NCI-H526 (cell line): ENCODE measurements around the gene DRC1.
"Not testable (repeated sequence)": the region's sequence is repeated elsewhere in the genome, so short reads cannot be mapped to it uniquely, and the experiment has no call there.

ENCODE experiments used
- DNase-seq, 2 experiments: peaks; one replicate each; lab custom pipeline; 2025; lab: John Stamatoyannopoulos, UW

DRC1 gene

GRCh38 chr2:26401739-26402541 lies at the start of gene DRC1:
DRC1 (plus strand) TSS chr2:26401920; CDS start chr2:26401990, 70 bp downstream.
- DNase-seq: peak; percentile 74 to 92

DNA sequence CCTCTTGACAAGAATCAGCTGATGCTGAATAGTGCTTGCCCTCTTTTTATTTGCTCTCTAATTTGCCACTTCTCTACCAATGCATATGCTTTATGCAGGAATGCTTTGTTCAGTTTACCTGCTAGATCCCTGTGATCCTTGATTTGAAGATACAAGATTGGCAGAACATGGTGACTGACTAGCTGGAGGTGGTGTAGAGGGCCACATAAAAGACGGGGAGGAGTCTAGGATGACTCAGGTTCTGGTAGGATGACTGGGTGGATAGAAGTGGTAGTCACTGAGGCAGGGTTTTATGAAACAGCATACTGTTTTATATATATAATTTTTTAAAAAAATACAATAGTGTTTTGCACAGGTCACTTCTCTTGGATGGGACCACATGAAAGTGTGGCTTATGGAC lies 48.8 kb upstream of the DRC1 start:
- no peak for DNase-seq

DNA sequence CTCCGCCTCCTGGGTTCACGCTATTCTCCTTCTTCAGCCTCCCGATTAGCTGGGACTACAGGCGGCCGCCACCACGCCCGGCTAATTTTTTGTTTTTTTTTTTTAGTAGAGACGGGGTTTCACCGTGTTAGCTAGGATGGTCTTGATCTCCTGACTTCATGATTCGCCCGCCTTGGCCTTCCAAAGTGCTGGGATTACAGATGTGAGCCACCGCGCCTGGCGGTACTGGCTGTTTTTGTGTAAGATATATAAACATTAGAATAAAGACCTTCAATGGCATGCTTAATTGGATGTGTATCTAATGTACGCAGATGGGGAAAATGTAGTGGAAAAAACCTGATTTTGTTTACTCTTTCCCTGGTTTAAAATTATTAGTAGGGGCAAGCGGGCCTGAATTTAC lies 47.3 kb upstream of the DRC1 start:
- DNase-seq: not testable (repeated sequence)

- no peak for DNase-seq
Measured at GRCh38 chr2:26355038-26355995, 46.4 kb upstream of the DRC1 start.

GRCh38 chr2:26356111-26356510 lies 45.6 kb upstream of the DRC1 start:
- DNase-seq: no peak

GRCh38 chr2:26356771-26357170 lies 44.9 kb upstream of the DRC1 start:
- DNase-seq: no peak

- DNase-seq: no peak
Measured at GRCh38 chr2:26359886-26360473, 41.7 kb upstream of the DRC1 start.

DNA sequence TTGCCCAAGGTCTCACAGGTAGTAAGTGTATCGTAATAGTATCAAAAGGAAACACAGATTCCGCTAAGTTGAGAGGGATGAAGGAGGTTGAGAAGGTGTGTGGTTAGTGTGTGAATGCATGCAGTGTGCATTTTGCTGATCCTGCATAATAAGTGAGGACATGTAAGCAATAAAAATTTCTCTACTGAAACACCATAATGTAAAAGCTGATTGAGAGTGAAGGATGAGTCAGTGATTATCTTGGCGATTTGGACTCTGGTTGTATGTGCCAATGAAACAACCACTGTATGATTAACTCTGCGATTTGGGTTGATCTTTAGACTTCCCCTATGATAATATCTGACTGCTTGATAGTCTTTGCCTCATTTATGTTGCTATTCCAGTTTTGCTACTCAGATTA lies 38.4 kb upstream of the DRC1 start:
- DNase-seq: no peak

DNA sequence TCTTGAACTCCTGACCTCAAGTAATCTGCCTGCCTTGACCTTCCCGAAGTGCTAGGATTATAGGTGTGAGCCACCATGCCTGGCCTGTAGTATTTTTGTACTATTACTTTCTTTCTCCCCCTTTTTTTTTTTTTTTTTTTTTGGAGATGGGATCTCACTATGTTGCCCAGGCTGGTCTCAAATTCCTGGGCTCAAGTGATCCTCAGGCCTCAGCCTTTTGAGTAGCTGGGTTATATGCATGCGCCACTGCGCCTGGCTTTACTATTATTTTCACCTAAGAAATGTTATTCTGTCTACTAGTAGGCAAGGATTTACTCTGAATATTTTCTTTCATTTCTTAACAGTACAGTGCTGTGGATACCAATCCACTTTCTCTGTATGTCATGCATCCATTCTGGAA lies 37.8 kb upstream of the DRC1 start:
- DNase-seq: no peak

DNA sequence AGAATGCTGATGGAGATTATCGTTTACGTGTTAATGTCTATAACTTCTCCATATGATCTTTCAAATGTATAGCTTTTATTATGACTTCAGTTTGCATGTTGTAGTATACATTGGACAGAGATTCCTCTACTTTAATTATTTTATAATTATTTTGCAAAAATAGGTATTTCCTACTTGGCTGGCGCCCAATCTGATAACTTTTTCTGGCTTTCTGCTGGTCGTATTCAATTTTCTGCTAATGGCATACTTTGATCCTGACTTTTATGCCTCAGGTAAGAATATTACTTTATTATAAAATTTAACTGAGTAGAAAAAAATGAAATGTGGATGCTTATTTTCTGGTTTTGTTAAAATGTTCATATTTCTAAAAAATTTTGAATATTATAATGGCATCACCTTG lies 37.1 kb upstream of the DRC1 start:
- DNase-seq: no peak

DNA sequence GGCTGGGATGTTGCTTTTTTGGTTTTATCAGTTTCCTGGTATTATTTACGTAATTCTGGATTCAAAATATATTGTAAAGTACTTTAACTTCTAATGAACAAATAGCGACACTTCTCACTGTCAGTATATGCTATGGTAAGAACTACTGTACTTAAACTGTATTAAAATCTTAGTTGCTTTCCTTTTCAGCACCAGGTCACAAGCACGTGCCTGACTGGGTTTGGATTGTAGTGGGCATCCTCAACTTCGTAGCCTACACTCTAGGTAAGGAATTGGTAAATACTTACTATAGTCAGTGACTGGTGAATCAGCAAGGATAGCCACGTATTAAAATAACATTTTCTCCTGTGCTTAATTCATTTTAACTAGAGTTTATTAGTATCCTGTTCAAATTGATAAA lies 34.8 kb upstream of the DRC1 start:
- no peak for DNase-seq

- DNase-seq: not testable (repeated sequence)
Measured at GRCh38 chr2:26369664-26370063, 32.1 kb upstream of the DRC1 start.

DNA sequence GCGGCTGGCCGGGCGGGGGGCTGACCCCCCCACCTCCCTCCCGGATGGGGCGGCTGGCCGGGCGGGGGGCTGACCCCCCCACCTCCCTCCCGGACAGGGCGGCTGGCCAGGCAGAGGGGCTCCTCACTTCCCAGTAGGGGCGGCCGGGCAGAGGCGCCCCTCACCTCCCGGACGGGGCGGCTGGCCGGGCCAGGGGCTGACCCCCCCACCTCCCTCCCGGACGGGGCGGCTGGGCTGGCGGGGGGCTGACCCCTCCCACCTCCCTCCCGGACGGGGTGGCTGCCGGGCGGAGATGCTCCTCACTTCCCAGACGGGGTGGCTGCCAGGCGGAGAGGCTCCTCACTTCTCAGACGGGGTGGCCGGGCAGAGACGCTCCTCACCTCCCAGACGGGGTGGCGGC lies 30.8 kb upstream of the DRC1 start:
- not testable (repeated sequence) for DNase-seq

DNA sequence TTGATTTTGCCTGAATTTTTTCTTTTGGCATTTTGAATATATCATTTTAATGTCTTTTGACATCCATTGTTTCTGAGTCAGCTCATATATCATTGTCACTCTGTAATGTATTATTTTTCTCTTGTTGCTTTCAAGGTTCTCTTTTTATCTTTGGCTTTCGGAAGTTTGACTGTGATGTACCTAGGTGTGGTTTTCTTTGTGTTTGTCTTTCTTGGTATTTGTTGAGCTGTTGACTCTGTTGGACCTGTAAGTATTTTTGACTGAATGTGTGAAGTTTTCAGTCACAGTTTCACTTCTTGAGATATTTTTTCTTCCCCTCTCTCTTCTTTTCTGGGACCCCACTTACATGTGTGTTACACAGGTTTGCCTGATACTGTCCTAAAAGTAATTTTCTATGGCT lies 24.9 kb upstream of the DRC1 start:
- no peak for DNase-seq

DNA sequence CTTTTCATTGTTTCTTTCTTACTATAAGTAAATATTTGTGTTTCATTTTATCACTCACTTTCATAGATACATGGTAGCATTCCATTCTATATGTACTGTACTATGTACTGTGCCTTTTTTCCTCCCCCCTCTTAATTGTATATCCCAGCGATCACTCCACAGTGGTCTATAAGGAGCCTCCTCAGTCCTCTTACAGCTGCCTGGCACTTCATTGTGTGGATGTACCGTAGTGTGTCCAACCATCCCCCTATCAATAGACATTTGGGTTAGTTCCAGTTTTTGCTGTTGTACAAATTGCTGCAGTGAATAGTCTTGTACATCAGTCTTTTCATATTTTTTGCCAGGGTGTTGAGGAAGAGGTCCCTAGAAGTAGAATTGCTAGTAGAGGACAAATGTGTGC lies 21.4 kb upstream of the DRC1 start:
- no peak for DNase-seq

- no peak for DNase-seq
Measured at GRCh38 chr2:26382564-26382963, 19.2 kb upstream of the DRC1 start.

GRCh38 chr2:26384183-26384582 lies 17.5 kb upstream of the DRC1 start:
- no peak for DNase-seq

DNA sequence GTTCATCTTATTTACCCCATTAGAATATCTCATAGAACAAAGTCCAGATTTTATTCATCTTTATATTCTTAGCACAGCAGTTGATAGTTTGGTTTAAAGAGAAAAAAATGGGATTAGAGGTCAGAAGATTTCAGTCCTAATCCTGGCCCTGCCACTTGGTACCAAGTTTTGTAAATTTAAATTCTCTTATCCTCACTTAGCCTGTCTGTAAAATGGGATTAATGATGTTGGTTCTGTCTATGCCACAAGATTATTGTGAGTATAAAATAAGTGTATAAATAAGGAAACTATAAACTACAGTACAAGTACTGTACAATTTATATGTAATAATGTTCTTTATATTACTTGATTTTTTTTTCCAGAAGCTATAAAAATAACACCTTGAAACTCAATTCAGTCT lies 17.1 kb upstream of the DRC1 start:
- DNase-seq: no peak

- DNase-seq: no peak
Measured at GRCh38 chr2:26387189-26387588, 14.5 kb upstream of the DRC1 start.

GRCh38 chr2:26394694-26395093 lies 7.0 kb upstream of the DRC1 start:
- no peak for DNase-seq

DNA sequence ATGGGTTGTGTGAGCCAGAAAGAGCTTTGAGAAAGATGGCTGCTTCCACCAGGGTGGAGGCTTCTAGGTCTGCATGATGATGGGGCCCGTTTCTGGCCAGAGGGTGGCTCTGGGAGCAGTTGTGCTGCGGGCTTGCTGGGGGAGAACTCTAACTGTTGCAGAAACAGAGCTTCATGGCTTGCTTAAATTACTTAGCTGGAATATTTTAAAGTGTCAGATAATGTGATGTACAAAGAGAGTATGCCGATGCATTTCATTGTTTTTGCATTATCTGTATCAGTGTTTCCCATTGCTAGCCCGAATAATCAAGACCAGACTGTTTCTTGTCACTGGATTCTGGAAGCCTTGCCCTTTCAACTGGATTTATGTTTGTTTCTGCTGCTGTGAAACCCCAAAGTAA lies 6.3 kb upstream of the DRC1 start:
- no peak for DNase-seq

DNA sequence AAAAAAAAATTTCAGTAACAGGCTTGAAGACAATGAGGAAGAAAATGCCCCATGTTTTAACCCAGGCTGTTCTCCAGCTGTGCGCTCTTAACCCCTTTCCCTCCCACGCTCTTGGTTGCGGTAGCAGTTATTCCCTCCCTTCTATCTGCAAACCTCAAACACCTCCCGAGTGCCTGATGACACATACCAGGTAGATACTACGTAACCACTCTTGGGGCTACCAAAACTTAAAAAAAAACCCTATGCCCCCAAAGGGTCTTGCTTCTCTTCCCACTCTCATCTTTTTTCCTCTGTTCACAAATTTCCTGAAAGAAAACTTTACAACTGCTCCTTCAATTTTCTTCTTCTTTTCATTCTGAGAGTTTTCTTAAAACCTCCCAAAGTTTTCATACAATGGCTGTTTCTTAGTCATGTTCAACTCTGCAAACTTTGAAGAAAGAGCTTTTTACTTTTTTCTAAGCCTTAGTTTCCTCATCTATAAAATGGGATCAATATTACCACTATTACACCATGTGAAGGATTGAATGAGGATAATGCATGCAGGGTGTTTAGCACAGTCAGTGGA lies 4.9 kb upstream of the DRC1 start:
- DNase-seq: no peak
